ENCODE measurements around the gene PIGR.

PIGR gene

GRCh38 chr1:206946261-206946660, at the start of gene PIGR:
Gene PIGR (minus strand): TSS chr1:206946466. CDS start chr1:206940531, 5,935 bp downstream.
- H3K27ac ChIP-seq: no peak within 1 kb of the TSS
- DNase-seq (ENCODE audit: low read depth, low spot score): no peak

- H3K27ac ChIP-seq: no peak overlapping the region
- DNase-seq (ENCODE audit: low read depth, low spot score): no peak
Observed at GRCh38 chr1:206992790-206993189, 46.5 kb upstream of the PIGR start.

- H3K27ac ChIP-seq: no peak overlapping the region
- no peak for DNase-seq (ENCODE audit: low read depth, low spot score)
Observed at GRCh38 chr1:206987873-206988272, 41.6 kb upstream of the PIGR start.

GRCh38 chr1:206986885-206987284, 40.6 kb upstream of the PIGR start:
- DNase-seq (ENCODE audit: low read depth, low spot score): no peak

GRCh38 chr1:206986402-206986801, 40.1 kb upstream of the PIGR start:
- no peak overlapping the region for H3K27ac ChIP-seq
- DNase-seq (ENCODE audit: low read depth, low spot score): no peak

More at GRCh38 chr1:206986885-206987284, 40.6 kb upstream of the PIGR start:
- no peak overlapping the region for H3K27ac ChIP-seq

GRCh38 chr1:206985162-206985749, 39.0 kb upstream of the PIGR start:
- no peak for DNase-seq (ENCODE audit: low read depth, low spot score)
- H3K27ac ChIP-seq: no peak overlapping the region

- DNase-seq (ENCODE audit: low read depth, low spot score): no peak
- H3K27ac ChIP-seq: no peak overlapping the region
Observed at GRCh38 chr1:206982216-206982615, 36.0 kb upstream of the PIGR start.

- no peak overlapping the region for H3K27ac ChIP-seq
- DNase-seq (ENCODE audit: low read depth, low spot score): no peak
Observed at GRCh38 chr1:206979379-206980043, 33.2 kb upstream of the PIGR start.

- no peak overlapping the region for H3K27ac ChIP-seq
- no peak for DNase-seq (ENCODE audit: low read depth, low spot score)
Observed at GRCh38 chr1:206978259-206978658, 32.0 kb upstream of the PIGR start.

GRCh38 chr1:206975306-206975705, 29.0 kb upstream of the PIGR start:
- no peak overlapping the region for H3K27ac ChIP-seq
- DNase-seq (ENCODE audit: low read depth, low spot score): no peak

GRCh38 chr1:206974140-206974539, 27.9 kb upstream of the PIGR start:
- H3K27ac ChIP-seq: no peak overlapping the region
- DNase-seq (ENCODE audit: low read depth, low spot score): no peak

- H3K27ac ChIP-seq: no peak overlapping the region
- DNase-seq (ENCODE audit: low read depth, low spot score): no peak
Observed at GRCh38 chr1:206972728-206973127, 26.5 kb upstream of the PIGR start.

- DNase-seq (ENCODE audit: low read depth, low spot score): no peak
- H3K27ac ChIP-seq: no peak overlapping the region
Observed at GRCh38 chr1:206971029-206971655, 24.9 kb upstream of the PIGR start.

GRCh38 chr1:206970446-206970845, 24.2 kb upstream of the PIGR start, which contains the start of gene FCAMR:
Gene FCAMR (minus strand): TSS chr1:206970460. CDS start chr1:206970125, 335 bp downstream.
- DNase-seq (ENCODE audit: low read depth, low spot score): no peak
- H3K27ac ChIP-seq: no peak within 1 kb of the TSS

GRCh38 chr1:206969090-206969489, 22.8 kb upstream of the PIGR start:
- DNase-seq (ENCODE audit: low read depth, low spot score): no peak
- H3K27ac ChIP-seq: no peak overlapping the region

GRCh38 chr1:206967096-206967849, 21.0 kb upstream of the PIGR start:
- DNase-seq (ENCODE audit: low read depth, low spot score): no peak
- no peak overlapping the region for H3K27ac ChIP-seq

- no peak overlapping the region for H3K27ac ChIP-seq
- DNase-seq (ENCODE audit: low read depth, low spot score): no peak
Observed at GRCh38 chr1:206965781-206966180, 19.5 kb upstream of the PIGR start.

GRCh38 chr1:206963740-206964139, 17.5 kb upstream of the PIGR start:
- DNase-seq (ENCODE audit: low read depth, low spot score): no peak
- H3K27ac ChIP-seq: no peak overlapping the region

GRCh38 chr1:206963119-206963712, 16.9 kb upstream of the PIGR start:
- no peak for DNase-seq (ENCODE audit: low read depth, low spot score)
- H3K27ac ChIP-seq: no peak overlapping the region

GRCh38 chr1:206962272-206962671, 16.0 kb upstream of the PIGR start:
- DNase-seq (ENCODE audit: low read depth, low spot score): no peak
- no peak overlapping the region for H3K27ac ChIP-seq

Data from epithelial cell of prostate (primary cell).